Measurements from ENCODE around the gene SH2D6. TPM values are rescaled to one million over a fixed set of nuclear protein-coding genes. Genes with fewer than 3 reads are reported as not detected.

SH2D6 gene
- total RNA-seq, 1 donor: 0.43 TPM

GRCh38 chr2:85430752-85431569, 12.4 kb downstream of the SH2D6 start:
- TF ChIP-seq, protein P1, sequence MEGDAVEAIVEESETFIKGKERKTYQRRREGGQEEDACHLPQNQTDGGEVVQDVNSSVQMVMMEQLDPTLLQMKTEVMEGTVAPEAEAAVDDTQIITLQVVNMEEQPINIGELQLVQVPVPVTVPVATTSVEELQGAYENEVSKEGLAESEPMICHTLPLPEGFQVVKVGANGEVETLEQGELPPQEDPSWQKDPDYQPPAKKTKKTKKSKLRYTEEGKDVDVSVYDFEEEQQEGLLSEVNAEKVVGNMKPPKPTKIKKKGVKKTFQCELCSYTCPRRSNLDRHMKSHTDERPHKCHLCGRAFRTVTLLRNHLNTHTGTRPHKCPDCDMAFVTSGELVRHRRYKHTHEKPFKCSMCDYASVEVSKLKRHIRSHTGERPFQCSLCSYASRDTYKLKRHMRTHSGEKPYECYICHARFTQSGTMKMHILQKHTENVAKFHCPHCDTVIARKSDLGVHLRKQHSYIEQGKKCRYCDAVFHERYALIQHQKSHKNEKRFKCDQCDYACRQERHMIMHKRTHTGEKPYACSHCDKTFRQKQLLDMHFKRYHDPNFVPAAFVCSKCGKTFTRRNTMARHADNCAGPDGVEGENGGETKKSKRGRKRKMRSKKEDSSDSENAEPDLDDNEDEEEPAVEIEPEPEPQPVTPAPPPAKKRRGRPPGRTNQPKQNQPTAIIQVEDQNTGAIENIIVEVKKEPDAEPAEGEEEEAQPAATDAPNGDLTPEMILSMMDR (IDR thresholded peaks at IDR 0.05; ENCODE audit: insufficient read depth, low read depth, low read length): no peak
- no peak overlapping the region for H3K4me3 ChIP-seq (ENCODE audit: low read depth, low read length)
- no peak for DNase-seq (ENCODE audit: low read depth)

- TF ChIP-seq, protein P1 (IDR thresholded peaks at IDR 0.05; ENCODE audit: insufficient read depth, low read depth, low read length): no peak
- no peak for DNase-seq (ENCODE audit: low read depth)
Measured at GRCh38 chr2:85431570-85432205, 13.2 kb downstream of the SH2D6 start.

GRCh38 chr2:85433511-85434089, 15.1 kb downstream of the SH2D6 start:
- DNase-seq (ENCODE audit: low read depth): peak; percentile 98
- H3K4me3 ChIP-seq (ENCODE audit: low read depth, low read length): no peak overlapping the region
- TF ChIP-seq, protein P1 (IDR thresholded peaks at IDR 0.05; ENCODE audit: insufficient read depth, low read depth, low read length): no peak

More at GRCh38 chr2:85431570-85432205, 13.2 kb downstream of the SH2D6 start:
- H3K4me3 ChIP-seq (ENCODE audit: low read depth, low read length): no peak overlapping the region

- TF ChIP-seq, protein P1 (IDR thresholded peaks at IDR 0.05; ENCODE audit: insufficient read depth, low read depth, low read length): no peak
- H3K4me3 ChIP-seq (ENCODE audit: low read depth, low read length): no peak overlapping the region
- DNase-seq (ENCODE audit: low read depth): no peak
Measured at GRCh38 chr2:85434696-85435095, 16.2 kb downstream of the SH2D6 start.

DNA sequence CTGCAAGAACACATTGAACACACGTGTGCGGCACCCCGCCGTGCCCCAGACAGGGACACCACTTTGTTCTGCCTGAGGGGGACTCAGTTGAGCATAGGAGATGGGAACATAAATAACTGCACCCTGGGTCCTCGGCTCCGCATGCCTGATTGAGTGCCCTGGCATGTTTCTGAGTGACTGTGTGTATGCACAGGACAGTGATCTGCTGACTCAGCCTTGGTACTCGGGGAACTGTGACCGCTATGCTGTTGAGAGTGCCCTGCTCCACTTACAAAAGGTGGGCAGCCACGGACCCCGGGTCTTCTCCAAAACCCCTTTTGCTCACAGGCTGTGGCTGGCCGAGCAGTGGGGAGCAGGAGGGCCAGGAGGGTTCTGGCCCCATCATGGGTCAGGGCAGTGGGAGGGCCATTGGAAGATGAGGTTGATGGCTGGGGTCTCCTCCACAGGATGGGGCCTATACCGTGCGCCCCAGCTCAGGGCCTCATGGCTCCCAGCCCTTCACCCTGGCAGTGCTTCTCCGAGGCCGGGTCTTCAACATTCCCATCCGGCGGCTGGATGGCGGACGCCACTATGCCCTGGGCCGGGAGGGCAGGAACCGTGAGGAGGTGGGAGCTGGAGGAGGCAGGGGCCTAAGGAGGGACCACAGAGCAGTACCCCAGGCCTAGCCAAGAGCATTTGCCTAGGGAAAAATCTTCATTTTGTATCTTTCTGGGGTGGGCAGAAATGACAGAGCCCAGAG, 16.9 kb downstream of the SH2D6 start:
- H3K4me3 ChIP-seq (ENCODE audit: low read depth, low read length): no peak overlapping the region
- TF ChIP-seq, protein P1 (IDR thresholded peaks at IDR 0.05; ENCODE audit: insufficient read depth, low read depth, low read length): no peak
- no peak for DNase-seq (ENCODE audit: low read depth)

DNA sequence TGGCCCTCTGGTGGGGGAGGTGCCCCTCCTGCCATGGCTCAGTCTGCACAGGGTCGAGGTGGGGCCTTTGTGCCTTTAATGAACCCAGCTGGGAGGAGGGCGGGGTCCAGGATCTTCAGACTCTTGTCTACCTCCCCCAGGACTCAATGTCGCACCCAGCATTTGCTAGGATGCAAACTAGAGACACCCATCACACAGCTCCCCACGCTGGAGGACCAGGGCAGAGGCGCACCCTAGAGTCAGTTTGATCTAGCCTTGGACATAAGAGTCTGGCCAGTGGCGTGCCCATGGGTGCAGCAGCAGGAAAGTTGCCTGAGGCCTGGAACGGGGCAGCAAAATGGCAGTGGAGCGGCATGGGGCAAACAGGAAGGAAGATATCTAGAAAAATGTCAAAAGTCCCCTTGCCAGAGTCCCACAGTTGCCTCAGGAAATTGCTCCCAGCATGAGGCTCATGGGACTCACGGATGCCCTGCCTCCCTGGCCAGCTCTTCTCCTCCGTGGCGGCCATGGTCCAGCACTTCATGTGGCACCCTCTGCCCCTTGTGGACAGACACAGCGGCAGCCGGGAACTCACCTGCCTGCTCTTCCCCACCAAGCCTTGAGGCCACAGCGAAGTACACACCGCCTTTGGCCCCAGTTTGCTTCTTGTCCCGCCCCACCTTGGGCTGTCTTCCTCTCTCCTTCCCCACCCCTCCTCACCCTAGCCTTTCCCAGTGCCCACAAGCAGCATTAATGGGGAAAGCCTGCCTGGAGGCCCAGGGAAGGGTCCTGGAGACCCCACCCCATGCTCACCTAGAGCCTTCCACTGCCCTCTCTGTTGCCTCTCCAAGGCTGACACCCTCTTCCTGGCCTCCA, 17.7 kb downstream of the SH2D6 start:
- DNase-seq (ENCODE audit: low read depth): no peak
- TF ChIP-seq, protein P1 (IDR thresholded peaks at IDR 0.05; ENCODE audit: insufficient read depth, low read depth, low read length): no peak

More for the DNA sequence above, 17.7 kb downstream of the SH2D6 start:
- H3K4me3 ChIP-seq (ENCODE audit: low read depth, low read length): no peak overlapping the region

Measured in fibroblast of villous mesenchyme (primary cell).